GM12874 (cell line): ENCODE data around the gene HDGFL2.

ENCODE experiments used
- CTCF ChIP-seq: IDR thresholded peaks from 2 replicates; pipeline ENCODE4 v1.5.1; 2011; ENCODE audit warnings: low read depth, mild to moderate bottlenecking, control low read depth, low read length, moderate library complexity; ENCODE audit not compliant: insufficient read depth

HDGFL2 gene

DNA sequence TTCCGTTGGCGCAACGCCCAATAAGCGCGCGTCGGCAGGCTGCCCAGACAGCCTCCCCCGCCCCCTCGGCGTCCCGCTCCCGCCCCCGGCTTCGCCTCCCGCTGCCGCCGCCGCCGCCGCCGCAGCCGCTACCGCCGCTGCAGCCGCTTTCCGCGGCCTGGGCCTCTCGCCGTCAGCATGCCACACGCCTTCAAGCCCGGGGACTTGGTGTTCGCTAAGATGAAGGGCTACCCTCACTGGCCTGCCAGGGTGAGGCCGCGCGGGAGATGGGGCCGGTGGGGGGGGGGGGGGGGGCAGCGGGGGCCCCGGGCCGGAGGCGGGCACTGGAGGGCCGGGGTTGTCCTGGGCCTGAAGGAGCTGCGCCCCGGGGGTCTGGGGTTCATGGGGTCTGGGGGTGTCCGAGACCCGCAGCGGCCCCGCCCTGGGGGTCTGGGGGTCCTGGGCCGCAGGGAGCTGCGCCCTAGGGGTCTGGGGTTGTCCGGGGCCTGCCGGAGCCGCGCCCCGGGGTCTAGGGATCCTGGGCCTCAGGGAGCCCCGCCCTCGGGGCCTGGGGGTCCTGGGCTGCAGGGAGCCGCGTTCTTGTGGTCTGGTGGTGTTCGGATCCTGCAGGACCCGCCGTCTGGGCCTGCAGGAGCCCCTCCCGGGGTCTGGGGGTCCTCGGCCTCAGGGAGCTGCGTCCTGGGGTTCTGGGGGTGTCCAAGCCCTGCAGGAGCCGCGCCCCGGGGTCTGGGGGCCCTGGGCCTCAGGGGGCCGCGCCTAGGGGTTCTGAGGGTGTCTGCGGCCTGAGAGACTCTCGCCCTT is at the start of gene HDGFL2:
Gene HDGFL2, plus strand, starts transcription at position 124 of the 801 bp plus-strand sequence. Its CDS starts 54 bp downstream, at position 178.
- TF ChIP-seq CTCF = no peak

- no peak for TF ChIP-seq CTCF
These were observed 48.5 kb upstream of the HDGFL2 start for GRCh38 chr19:4423416-4424126.

- no peak for TF ChIP-seq CTCF
These were observed 46.6 kb upstream of the HDGFL2 start for GRCh38 chr19:4425537-4425936.

- TF ChIP-seq CTCF = no peak
These were observed 43.6 kb upstream of the HDGFL2 start for GRCh38 chr19:4428326-4428975.

GRCh38 chr19:4429256-4429655 is 42.8 kb upstream of the HDGFL2 start:
- no peak for TF ChIP-seq CTCF

GRCh38 chr19:4429771-4430171 is 42.3 kb upstream of the HDGFL2 start:
- TF ChIP-seq CTCF = no peak

DNA sequence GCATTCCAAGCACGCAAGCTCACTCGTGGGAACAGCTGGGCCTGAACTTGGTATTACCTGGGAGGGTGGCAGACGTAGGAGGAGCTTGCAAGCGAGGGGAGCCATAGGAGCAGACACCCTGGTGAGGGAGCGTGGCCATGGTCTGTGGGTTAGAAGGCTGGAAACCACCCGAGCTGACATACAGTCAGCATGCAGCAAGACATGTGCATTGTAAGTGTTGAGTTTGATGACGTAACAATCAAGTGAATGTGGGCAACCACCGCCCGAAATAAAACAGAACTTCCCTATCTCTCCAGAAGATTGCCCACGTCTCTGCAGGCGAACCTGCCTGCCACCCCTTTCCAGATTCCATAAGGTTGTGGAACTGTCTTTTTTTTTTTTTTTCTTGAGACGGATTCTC is 41.3 kb upstream of the HDGFL2 start:
- no peak for TF ChIP-seq CTCF
